ENCODE measurements around the gene NPIPA2. TPM values are rescaled to one million over a fixed set of nuclear protein-coding genes. Genes with fewer than 3 reads are reported as not detected.
"Not testable (repeated sequence)": the region's sequence is repeated elsewhere in the genome, so short reads cannot be mapped to it uniquely, and the experiment has no call there.

NPIPA2 gene
- total RNA-seq, 1 donor from 2014 or later: 3.6 TPM

DNA sequence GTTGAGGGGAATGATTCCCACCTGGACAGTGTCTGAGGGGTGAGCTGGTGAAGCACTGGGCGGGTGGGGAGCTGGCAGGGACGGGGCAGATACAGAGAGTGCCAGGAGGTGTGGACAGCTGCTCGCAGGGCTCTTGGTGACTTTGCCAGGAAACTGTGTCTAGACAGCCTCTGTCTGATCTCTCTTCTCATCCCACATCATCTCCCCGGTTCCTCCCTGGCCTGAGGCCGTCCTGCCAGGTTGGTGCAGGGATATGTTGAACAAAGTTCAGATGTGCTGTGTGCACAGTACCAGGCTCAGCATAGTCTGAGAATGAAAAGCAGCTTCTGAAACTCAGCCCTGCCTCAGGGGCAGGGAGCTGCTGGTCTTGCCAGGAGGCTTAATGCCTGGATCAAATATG lies 47.2 kb downstream of the NPIPA2 start:
- H3K27me3 ChIP-seq (ENCODE audit: low read depth); H3K4me1 ChIP-seq; intact Hi-C loops (cut with micrococcal nuclease); DNase-seq; H3K9me3 ChIP-seq (replicated peaks); H3K27ac ChIP-seq (replicated peaks); H3K36me3 ChIP-seq; H3K4me3 ChIP-seq: not testable (repeated sequence)

DNA sequence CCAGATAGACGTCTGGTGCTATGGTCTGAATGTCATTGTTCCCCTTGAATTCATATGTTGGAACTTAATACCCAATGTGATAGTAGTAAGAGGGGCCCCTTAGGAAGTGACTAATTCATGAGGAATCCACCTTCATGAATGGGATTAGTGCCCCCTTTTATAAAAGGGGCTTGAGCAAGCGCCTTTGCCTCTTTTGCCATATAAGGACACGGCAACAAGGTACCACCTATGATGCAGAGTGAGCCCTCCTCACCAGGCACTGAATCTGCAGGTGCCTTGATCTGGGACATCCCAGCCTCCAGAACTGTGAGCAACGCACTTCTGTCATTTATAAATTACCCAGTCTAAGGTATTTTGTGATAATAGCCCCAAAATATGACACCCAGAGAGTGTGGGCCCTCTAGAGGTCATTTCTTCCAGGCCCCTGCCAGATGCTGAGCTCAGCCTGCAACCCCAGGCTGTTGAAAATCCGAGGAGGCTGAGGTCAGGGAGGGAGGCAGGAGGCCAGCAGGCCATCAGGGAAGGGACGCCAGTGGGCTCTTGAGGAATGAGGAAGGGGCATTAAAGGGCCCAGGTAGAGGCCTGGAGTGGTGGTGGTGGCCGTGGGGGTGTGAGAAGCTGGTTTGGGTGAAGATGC lies 48.1 kb downstream of the NPIPA2 start:
- H3K9me3 ChIP-seq (replicated peaks); intact Hi-C loops (cut with micrococcal nuclease); H3K27ac ChIP-seq (replicated peaks); H3K4me1 ChIP-seq; H3K36me3 ChIP-seq; DNase-seq; H3K27me3 ChIP-seq (ENCODE audit: low read depth); H3K4me3 ChIP-seq: not testable (repeated sequence)

DNA sequence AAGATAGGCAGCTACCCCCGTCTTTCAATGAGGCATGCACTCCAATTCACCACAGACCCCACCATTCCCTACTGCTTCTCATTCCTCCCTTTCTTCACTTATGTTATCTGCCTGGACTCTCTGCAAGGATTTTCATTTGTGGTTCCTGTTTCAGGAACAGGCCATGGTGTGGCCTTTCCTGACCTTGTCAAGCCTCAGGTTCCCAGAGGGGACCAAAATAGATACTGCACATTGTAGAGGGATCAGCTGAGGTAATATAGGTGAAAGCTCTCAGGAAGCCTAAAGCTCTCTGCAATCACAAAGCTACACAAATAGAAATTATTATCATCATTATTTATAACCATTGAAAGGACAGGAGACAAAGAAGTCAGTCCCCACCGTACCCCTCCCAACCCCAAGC lies 50.6 kb downstream of the NPIPA2 start:
- H3K4me3 ChIP-seq; H3K4me1 ChIP-seq; DNase-seq; H3K27ac ChIP-seq (replicated peaks); H3K27me3 ChIP-seq (ENCODE audit: low read depth); intact Hi-C loops (cut with micrococcal nuclease); H3K36me3 ChIP-seq; H3K9me3 ChIP-seq (replicated peaks): not testable (repeated sequence)

DNA sequence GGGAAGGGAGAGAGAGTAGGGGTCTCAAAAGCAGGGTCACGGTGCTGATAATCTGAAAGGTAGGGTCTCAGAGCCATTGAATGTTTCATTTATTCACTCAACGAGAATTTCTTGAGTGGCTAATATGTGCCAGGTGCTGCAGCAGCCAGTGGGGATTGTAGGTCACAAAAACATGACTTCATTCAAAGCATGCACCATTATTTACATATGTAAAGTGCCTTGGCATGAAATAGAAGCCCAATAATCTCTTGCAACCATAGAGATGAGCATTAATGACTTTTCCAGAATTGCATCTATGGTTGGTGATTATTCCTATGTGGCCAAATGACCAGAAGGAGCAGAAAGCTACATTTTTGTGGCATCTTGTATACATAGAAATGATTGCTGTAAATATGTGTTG lies 55.2 kb downstream of the NPIPA2 start:
- H3K36me3 ChIP-seq; intact Hi-C loops (cut with micrococcal nuclease); H3K27me3 ChIP-seq (ENCODE audit: low read depth); DNase-seq; H3K4me3 ChIP-seq; H3K4me1 ChIP-seq; H3K9me3 ChIP-seq (replicated peaks); H3K27ac ChIP-seq (replicated peaks): not testable (repeated sequence)

DNA sequence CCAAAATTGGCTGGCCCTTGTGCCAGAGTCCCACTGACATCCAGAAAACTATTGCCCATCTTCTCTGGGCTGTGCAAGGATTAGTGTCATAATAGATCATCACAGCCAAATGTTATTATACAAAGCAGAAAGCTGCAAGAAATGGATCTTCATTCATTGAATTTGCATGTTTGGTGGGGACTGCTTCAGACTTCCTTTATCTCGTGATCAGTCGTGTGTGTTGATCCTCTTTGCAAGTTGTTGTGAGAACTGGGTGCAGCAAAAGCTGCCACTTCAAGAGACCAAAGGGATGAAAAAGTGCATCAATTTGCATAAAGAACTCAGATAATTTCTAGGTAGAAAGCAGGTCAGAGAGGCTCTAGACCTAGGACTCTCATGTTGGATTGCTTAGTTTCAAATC lies 61.2 kb downstream of the NPIPA2 start:
- H3K4me3 ChIP-seq; H3K27me3 ChIP-seq (ENCODE audit: low read depth); H3K9me3 ChIP-seq (replicated peaks); H3K27ac ChIP-seq (replicated peaks); intact Hi-C loops (cut with micrococcal nuclease); H3K4me1 ChIP-seq; DNase-seq; H3K36me3 ChIP-seq: not testable (repeated sequence)

DNA sequence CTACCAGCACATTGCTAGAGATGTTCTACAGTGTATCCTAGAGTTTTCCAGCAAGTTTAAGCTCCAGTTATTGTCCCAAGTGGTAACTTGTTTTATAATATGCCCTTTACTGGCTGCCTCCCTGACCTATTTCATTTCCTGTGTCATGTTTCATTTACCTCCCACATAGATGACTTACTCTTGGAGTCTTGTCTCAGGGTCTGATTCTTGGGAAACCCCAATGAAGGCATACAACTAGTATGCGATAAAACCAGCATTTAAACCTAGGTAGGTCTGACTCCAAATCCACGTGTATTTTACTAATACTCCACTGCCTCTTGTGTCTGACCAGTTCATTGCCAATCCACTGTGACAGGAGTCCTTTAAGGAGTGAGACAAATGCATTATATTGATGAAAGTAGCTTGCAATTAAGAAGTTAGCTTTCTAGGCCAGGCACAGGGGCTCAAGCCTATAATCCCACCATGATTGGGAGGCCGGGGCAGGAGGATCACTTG lies 64.9 kb downstream of the NPIPA2 start:
- DNase-seq; H3K27me3 ChIP-seq (ENCODE audit: low read depth); H3K27ac ChIP-seq (replicated peaks); H3K36me3 ChIP-seq; intact Hi-C loops (cut with micrococcal nuclease); H3K9me3 ChIP-seq (replicated peaks); H3K4me1 ChIP-seq; H3K4me3 ChIP-seq: not testable (repeated sequence)

DNA sequence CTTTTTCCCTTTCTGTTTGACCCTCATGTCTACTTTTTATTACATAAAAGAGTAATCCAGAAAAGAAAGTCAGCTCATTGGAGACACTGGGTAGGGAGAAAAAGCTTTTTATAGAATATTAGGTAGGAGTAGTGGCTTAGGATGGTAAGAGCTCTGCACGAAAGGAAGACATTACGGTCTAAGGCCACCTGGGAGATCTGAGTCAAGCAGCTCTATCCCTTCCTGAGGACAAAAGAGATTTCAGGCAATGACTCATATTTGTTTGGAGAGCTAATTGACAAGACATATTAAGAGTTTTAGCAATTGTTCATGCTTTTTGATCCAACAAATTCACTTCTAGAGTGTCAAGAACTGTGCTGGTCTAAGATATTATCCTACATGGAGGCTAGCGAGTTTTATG lies 71.6 kb downstream of the NPIPA2 start:
- H3K36me3 ChIP-seq; H3K27me3 ChIP-seq (ENCODE audit: low read depth); H3K27ac ChIP-seq (replicated peaks); H3K4me1 ChIP-seq; intact Hi-C loops (cut with micrococcal nuclease); H3K9me3 ChIP-seq (replicated peaks); DNase-seq; H3K4me3 ChIP-seq: not testable (repeated sequence)

Other genes starting within 250 kb of the NPIPA2 start
- gene PARN, start 112.3 kb upstream of the NPIPA2 start, total RNA-seq: 16.8 TPM
- 28.6 TPM for gene BFAR, start 109.6 kb upstream of the NPIPA2 start, total RNA-seq
- not detected for gene PLA2G10, start 48.2 kb upstream of the NPIPA2 start, total RNA-seq
- 0.85 TPM for gene NPIPA3, start 39.1 kb upstream of the NPIPA2 start, total RNA-seq
- gene NOMO1, start 91.2 kb downstream of the NPIPA2 start, total RNA-seq: 112 TPM
- 49.2 TPM for gene NPIPA1, start 194.9 kb downstream of the NPIPA2 start, total RNA-seq
- gene PDXDC1, start 232.5 kb downstream of the NPIPA2 start, total RNA-seq: 71.4 TPM

Measured in left ventricle myocardium inferior (tissue), 1 donor.